HG02763 (cell line): ENCODE data around the gene RAD17.
A peak's percentile ranks its signal among the peaks of the same experiment; 100 is the strongest.
"Not testable (repeated sequence)": the region's sequence is repeated elsewhere in the genome, so short reads cannot be mapped to it uniquely, and the experiment has no call there.

Experiments
- ATAC-seq: cut with Tn5 transposase; IDR thresholded peaks from one replicate; pipeline ENCODE4 v1.9.1; 2021; ENCODE audit warnings: mild to moderate bottlenecking, moderate library complexity; ENCODE audit not compliant: unreplicated experiment

RAD17 gene

DNA sequence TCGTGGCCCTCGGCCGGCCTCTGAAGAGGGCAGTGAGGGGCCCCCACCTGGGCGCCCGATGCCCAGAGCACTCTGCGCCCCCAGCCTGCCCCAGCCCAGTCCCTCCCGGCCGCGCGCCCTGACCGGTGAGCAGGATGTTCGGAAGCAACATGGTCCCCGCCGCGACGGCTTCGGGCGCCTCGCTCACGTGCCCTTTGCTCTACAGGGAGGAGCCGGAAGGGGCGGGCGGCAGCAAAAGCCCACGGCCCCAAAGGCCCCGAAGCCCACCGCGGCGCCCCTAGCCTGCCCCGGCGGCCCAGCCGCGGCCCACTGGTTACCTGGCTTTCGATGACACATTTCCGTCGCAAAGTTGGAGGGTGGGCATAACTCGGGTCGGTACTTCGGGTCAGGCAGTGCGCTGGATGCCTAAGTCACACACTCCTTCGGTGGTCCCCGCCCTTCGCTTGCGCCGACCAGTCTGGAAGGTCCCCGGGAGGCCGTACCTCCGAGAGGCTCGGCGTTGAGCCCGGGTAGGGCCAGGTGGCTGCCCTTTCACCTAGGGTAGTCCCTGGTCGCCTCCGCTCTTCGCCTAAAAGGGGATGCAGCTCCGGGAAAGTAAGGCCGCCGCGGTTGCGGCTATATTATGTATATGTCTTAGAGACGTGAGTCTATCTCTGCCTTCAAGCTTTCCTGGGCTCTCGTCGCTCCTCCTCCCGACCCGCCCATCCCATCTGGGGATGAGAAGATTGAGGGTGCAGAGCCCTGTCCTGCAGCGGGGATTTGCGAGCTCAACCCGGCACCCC lies at the start of gene RAD17, which contains the start of the genes AK6 and TAF9:
Gene RAD17, plus strand, starts transcription at position 479 of the 782 bp plus-strand sequence. CDS start 2,391 bp downstream, outside the sequence.
Gene AK6, minus strand, starts transcription at position 181 of the 782 bp plus-strand sequence. Its CDS starts 30 bp downstream, at position 151.
Gene TAF9, minus strand, starts transcription at position 181 of the 782 bp plus-strand sequence. CDS start 3,783 bp downstream, outside the sequence.
- ATAC-seq, result peak; percentile 88

GRCh38 chr5:69326365-69326764 lies 43.3 kb upstream of the RAD17 start:
- no peak for ATAC-seq

DNA sequence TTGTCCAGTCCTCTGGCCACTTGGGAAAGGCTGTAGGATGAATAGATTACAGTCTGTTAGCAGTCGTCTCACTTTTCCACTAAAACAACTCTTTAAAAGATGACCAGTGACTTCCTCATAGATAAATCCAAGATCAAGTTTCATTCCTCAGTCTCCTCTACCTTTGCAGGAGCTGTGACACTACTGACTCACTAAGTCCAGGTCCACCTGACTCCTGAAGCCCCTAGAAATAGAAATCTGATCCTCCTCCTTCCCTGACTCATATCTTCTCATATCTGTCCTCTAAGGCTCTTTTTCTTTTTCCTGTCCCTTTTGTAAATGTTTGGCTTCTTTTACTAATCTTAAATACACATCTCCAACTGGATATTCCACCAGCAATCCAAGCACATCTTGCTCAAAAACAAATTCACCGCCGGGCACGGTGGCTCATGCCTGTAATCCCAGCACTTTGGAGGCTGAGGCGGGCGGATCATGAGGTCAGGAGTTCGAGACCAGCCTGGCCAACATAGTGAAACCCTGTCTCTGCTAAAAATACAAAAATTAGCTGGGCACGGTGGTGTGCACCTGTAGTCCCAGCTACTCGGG lies 39.6 kb upstream of the RAD17 start:
- no peak for ATAC-seq

- ATAC-seq, result no peak
Observed at GRCh38 chr5:69331528-69332445, 37.8 kb upstream of the RAD17 start.

- not testable (repeated sequence) for ATAC-seq
Observed at GRCh38 chr5:69333668-69334315, 35.8 kb upstream of the RAD17 start.

- peak; percentile 55 for ATAC-seq
Observed at GRCh38 chr5:69334793-69335268, 34.8 kb upstream of the RAD17 start.

DNA sequence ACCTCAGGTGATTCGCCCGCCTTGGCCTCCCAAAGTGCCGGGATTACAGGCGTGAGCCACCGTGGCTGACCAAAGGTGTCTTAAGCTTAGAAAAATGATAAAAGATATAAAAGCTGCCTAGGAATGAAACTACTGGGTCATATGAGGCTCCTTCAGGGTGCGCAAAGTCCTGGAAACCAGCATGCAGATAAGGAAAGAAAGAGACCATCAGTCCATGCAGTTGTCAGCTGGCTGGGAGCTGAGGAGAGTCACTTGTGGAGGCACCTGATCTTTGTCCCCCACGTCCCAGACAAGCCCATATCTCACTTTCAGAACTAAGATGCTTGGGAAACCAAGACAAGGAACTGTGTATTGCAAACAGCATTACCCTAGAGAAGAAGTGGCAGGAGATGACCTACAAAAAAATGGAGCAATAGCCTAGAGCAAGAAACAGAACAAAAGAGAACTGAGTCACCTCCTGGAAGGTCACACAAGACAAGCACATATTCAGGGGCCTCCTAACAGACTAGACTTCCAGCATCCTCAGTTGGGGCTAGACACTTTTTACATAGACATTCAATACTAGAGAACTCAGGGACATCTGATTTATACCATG lies 34.2 kb upstream of the RAD17 start:
- no peak for ATAC-seq

- ATAC-seq, result no peak
Observed at GRCh38 chr5:69341520-69342161, 28.0 kb upstream of the RAD17 start.

DNA sequence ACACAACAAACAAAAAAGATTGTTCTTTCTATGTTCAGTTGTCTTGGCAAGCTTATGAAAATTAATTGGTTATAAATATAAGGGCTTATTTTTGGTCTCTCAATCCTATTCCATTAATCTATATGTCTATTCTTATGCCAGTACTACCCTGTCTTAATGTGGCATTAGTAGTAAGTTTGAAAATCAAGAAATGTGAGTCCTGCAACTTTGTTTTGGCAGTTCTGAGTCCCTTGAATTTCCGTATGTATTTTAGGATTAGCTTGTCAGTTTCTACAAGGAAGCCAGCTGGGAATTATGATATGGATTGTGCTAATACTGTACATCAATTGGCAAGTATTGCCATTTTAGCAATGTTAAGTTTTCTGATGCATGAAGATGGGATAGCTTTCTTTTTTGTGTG lies 26.5 kb upstream of the RAD17 start:
- no peak for ATAC-seq

DNA sequence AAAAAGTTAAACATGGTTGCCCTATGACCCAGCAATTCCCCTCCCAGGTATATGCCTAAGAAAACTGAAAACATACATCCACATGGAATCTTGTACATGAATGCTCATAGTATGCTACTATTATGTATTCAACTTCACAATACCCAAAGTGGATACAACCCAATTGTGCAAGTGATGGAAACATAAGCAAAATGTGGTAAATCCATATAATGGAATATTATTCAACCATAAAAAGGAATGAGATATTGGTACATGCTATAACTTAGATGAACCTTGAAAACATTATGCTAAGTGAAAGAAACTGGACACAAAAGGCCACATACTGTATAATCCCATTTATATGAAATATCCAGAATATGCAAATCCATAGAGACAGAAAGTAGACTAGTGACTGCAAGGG lies 19.0 kb upstream of the RAD17 start:
- ATAC-seq, result no peak

- ATAC-seq, result no peak
Observed at GRCh38 chr5:69359699-69360098, 9.9 kb upstream of the RAD17 start.

- no peak for ATAC-seq
Observed at GRCh38 chr5:69360442-69360841, 9.2 kb upstream of the RAD17 start.

GRCh38 chr5:69364414-69364813 lies 5.2 kb upstream of the RAD17 start:
- ATAC-seq, result no peak

DNA sequence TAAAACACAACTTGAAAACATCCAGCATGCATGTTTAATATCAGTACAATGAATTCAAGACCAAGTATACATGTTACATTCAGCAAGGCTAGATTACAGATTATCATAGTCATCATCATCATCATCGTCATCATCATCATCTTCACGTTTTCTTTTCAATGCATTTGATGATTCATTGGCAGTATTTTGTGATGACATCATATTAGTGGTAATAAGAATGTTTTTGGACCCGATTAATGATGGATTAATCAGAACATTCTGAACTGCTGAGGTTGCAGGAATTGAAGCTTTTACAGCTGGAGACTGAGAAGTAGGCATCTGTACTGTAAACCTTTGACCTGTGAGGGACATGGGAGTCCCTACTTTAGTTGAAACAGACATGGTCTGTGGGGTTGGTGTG lies 4.8 kb upstream of the RAD17 start:
- ATAC-seq, result no peak

DNA sequence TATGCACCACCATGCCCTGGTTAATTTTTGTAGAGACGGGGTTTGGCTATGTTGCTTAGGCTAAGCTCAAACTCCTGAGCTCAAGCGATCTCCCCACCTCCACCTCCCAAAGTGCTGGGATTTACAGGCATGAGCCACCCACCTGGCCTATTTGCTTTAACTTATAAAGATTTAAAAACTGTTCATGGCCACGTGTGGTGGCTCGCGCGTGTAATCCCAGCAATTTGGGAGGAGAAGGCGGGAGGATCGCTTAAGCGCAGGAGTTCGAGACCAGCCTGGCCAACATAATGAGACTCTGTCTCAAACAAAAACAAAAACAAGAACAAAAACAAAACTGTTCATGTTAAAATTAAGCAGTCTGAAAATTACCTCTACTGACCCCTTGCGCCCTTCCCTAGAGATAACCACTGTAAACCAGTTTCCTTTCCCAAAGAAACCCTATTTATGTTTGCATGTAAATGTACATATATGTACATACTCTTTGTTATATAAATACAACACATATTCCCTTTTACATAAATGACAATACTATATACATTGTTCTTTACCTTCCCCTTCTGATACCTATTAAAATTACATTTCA lies 1.8 kb upstream of the RAD17 start:
- ATAC-seq, result no peak

DNA sequence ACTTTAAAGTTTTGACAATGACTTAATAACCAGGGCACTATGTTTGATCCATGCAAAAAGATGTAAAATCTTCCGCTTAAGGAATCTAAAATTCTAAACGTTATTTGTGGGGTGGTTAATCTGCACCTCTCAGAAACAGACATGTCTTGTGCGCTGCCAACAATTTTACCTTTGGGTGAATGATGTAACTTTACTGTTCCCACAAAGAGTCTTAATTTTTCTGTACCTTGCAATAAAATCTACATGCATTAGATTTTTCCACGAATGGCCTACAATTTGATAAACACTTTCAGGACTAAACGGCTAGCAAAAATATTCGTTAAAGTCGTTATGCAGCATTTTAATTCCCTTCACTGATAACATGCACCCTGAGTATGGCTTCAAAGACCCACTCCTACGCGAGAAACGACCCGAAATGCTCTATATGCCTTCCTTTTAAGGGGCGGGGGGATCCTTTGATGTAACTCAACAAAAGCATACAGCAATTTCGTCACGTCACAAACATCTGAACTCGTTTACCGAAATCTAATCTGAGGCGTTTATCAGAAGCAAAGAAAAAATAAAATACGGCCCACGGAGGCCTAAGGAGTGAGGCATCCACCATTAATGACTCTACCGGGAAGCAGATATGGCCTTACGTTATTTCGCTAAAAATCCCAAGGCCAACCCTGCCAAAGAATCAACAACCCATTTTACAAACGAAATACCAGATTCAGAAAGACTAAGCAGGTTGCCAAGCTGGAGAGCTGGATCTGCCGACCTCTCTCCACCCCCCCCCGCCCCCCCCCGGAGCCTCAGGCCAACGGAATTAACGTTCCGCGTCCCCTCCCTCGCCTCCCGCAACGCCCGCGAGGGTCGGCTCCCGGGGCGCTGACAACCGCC lies 919 bp upstream of the RAD17 start:
- no peak for ATAC-seq

DNA sequence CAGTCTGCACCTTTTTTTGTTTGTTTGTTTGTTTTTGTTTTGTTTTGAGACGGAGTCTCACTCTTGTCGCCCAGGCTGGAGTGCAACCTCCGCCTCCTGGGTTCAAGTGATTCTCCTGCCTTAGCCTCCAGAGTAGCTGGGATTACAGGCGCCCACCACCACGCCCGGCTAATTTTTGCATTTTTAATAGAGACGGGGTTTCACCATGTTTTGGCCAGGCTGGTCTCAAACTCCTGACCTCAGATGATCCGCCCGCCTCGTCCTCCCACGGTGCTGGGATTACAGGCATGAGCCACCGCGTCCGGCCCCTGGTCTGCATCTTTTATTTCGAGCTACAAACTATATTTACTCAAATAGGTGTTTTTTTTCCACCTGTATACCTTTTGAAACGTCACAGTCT lies 717 bp downstream of the RAD17 start:
- ATAC-seq, result not testable (repeated sequence)

DNA sequence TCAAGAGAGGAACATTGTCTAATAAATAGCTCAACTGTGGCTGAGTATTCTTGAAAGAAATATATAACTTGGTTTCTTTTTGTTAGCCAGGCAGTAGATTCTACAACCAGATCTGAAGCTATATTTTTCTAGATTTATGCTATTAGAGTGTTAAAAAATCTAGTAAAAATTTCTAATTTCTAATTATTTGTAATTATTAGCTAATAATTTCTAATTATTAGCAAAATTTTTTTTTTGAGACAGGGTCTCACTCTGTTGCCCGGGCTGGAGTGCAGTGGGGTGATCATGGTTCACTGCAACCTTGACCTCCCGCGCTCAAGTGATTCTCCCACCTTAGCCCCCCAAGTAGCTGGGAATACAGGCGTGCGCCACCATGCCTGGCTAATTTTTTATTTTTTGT lies 2.8 kb downstream of the RAD17 start:
- ATAC-seq, result no peak
